Suprapubic skin (tissue), 4 donors: ENCODE results near the gene GNAO1. TPM values are rescaled to one million over a fixed set of nuclear protein-coding genes. Genes with fewer than 3 reads are reported as not detected.

Experiments
- DNase-seq, 2 donors: peaks; one replicate each; pipeline ENCODE4 v3.0.0-alpha.2; 2019; ENCODE audit warnings: low spot score in 2 of 2
- H3K27ac ChIP-seq: fragments of 200-600 bp; sonication (generic); one replicate; pipeline ENCODE4 v1.5.1; 2019
- H3K27me3 ChIP-seq: fragments of 200-600 bp; sonication (generic); one replicate; pipeline ENCODE4 v1.5.1; 2019
- H3K36me3 ChIP-seq: fragments of 200-600 bp; sonication (generic); one replicate; pipeline ENCODE4 v1.5.1; 2019
- H3K4me1 ChIP-seq: fragments of 200-600 bp; sonication (generic); one replicate; pipeline ENCODE4 v1.5.1; 2019
- H3K4me3 ChIP-seq: fragments of 200-600 bp; sonication (generic); one replicate; pipeline ENCODE4 v1.5.1; 2019; ENCODE audit warnings: mild to moderate bottlenecking
- H3K9me3 ChIP-seq: fragments of 200-600 bp; sonication (generic); one replicate; pipeline ENCODE4 v1.5.1; 2019
- EP300 ChIP-seq: sonication (generic); formaldehyde crosslinking; IDR thresholded peaks from one replicate; pipeline ENCODE4 v1.6.1; 2017; ENCODE audit warnings: antibody characterized with exemption
- POLR2A ChIP-seq, 2 donors: fragments of 450-650 bp; IDR thresholded peaks; one replicate each; pipeline ENCODE4 v1.6.1; 2017; ENCODE audit warnings: antibody characterized with exemption in 2 of 2, mild to moderate bottlenecking in 2 of 2, moderate library complexity in 2 of 2
- POLR2AphosphoS5 ChIP-seq, 3 donors: sonication (generic); formaldehyde crosslinking; IDR thresholded peaks; one replicate each; pipeline ENCODE4 v1.6.1; 2017; ENCODE audit warnings: antibody characterized with exemption in 3 of 3
- WGBS: methylation state at CpG from one replicate; pipeline ENCODE4 v1.1.5; 2018; 5-methylcytosine and 5-hydroxymethylcytosine counted together
- total RNA-seq, 4 donors: library from RNA; depleted of rRNA; stranded (reverse); fragments of >200 nt; gene quantifications; one replicate each; pipeline ENCODE4 v1.1.0, GENCODE V29; 2016
- TF ChIP-seq, protein P1 (sequence below), 2 donors: fragments of 200-600 bp in 1 of 2; fragments of 450-650 bp in 1 of 2; sonication (generic) in 1 of 2; IDR thresholded peaks; one replicate each; pipeline ENCODE4 v1.5.1; 2016 to 2019; ENCODE audit warnings: antibody characterized with exemption in 2 of 2, mild to moderate bottlenecking in 1 of 2, moderate library complexity in 1 of 2

Gene GNAO1
- total RNA-seq, 4 donors from 2014 or later = 2.4 to 7.6 (median 5.8) TPM

DNA sequence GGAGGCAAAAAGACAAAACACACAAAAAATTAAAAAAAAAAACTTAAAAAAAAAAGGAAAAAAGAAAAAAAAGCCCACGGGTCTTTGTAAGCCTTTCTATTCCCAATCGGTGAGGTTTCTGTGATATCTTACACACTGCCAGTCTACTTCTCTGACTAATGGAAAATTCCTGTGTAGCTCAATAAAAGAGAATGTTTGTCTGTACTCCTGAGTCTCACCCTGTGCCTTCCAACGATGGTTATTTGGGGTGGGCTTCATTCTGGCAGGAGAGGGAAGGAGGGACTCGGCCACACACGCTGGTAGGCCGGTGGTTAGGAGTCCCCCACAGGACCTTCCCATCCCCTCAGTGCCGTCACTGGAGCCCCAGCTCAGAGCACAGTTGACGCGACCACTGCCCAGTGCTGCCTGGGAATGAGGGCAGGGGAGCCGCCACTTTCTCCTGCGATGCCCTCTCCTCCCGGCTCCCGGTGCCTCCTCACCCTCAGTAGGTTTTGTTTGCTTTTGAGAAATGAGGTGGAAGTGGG is 166.0 kb downstream of the GNAO1 start:
- peaks cover 7% of the 10 kb centered on the region for H3K4me1 ChIP-seq
- no peaks in the 10 kb centered on the region for H3K27me3 ChIP-seq
- no peaks in the 10 kb centered on the region for H3K9me3 ChIP-seq
- no peak for TF ChIP-seq EP300
- TF ChIP-seq POLR2A (IDR thresholded peaks at IDR 0.05) = no peak
- no peak for TF ChIP-seq POLR2AphosphoS5 (IDR thresholded peaks at IDR 0.05)
- TF ChIP-seq, protein P1, sequence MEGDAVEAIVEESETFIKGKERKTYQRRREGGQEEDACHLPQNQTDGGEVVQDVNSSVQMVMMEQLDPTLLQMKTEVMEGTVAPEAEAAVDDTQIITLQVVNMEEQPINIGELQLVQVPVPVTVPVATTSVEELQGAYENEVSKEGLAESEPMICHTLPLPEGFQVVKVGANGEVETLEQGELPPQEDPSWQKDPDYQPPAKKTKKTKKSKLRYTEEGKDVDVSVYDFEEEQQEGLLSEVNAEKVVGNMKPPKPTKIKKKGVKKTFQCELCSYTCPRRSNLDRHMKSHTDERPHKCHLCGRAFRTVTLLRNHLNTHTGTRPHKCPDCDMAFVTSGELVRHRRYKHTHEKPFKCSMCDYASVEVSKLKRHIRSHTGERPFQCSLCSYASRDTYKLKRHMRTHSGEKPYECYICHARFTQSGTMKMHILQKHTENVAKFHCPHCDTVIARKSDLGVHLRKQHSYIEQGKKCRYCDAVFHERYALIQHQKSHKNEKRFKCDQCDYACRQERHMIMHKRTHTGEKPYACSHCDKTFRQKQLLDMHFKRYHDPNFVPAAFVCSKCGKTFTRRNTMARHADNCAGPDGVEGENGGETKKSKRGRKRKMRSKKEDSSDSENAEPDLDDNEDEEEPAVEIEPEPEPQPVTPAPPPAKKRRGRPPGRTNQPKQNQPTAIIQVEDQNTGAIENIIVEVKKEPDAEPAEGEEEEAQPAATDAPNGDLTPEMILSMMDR (IDR thresholded peaks at IDR 0.05) = no peak
- peak; percentile 58 to 77 for DNase-seq
- H3K4me3 ChIP-seq = peak overlapping the region; percentile 39
- 73% methylated on average over 13 of the region's 13 CpGs for WGBS
- peaks cover 11% of the 10 kb centered on the region for H3K36me3 ChIP-seq
- no peak overlapping the region for H3K27ac ChIP-seq

DNA sequence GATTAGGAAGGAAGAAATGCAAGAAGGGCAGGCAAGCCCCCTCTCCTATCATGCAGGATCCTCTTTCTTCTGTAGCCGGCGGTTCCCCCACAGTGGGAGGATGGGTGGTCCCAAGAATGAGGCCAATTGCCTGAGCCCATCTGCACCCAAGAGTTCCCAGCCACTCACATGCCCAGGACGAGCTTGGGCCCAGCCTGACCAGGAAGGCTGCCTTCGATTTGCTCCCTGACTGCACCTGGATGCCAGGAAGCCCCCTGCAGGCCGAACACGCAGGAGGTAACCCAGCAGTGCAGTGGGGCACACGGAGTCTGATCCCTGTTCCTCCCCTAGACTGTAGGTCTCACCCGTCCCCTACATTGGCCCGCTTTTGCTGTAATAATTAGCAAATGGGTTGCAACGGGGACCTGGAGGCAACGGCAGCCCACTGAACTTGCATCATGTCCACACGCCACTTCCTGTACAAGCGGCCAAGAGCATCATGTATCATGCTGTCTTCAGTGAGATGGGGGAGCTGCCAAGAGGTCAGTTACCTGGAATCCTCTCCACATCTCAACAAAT is 166.6 kb downstream of the GNAO1 start:
- TF ChIP-seq, protein P1 (IDR thresholded peaks at IDR 0.05) = no peak
- TF ChIP-seq POLR2AphosphoS5 (IDR thresholded peaks at IDR 0.05) = no peak
- TF ChIP-seq POLR2A (IDR thresholded peaks at IDR 0.05) = no peak
- no peak for TF ChIP-seq EP300
- no peak overlapping the region for H3K4me3 ChIP-seq
- H3K4me1 ChIP-seq = peaks cover 7% of the 10 kb centered on the region
- peaks cover 16% of the 10 kb centered on the region for H3K36me3 ChIP-seq
- 89% methylated on average over 13 of the region's 13 CpGs for WGBS
- H3K9me3 ChIP-seq = no peaks in the 10 kb centered on the region
- peak; percentile 56 to 57 for DNase-seq
- H3K27me3 ChIP-seq = no peaks in the 10 kb centered on the region
- no peak overlapping the region for H3K27ac ChIP-seq

DNA sequence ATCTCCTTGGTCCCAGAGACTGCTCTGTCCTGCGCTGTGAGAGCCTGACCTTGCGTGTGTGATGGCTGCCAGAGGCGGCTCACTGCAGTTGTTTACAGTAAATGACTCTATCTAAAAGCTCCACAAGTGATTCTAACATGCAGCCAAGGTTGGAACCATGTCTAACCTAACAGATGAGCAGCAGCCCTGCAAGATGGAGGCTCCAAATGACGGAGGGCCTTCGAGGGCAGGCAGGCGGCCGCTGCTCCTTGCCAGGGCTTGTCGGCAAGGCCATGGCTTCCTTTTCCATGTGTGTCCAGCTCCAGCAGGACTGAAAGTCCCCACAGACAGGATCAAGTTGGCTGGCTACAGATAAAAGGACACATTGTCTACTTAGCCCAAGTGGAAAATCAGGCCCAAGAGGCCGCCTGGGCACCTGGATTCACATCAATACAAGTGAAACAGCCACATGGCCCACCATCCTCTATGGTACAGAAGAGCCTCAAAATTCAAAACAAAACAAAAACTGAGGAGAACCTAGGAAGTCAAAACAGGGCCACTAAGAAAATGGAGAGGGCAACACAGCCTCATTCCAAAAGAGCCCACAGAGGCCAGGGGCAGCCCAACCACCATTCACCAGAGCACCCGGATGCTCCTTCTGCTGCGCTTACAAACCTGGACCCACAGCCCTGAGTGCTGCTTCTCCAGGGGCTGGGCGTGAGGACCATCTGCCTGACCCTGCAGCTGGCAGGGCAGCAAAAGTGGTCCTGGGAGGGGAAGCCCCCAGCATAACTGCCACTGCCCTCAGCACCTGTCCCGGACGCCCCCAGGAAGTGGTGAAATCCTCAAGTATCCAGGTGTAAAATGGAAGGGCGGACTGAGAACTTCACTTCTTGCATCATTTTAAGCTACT is 169.1 kb downstream of the GNAO1 start:
- no peak overlapping the region for H3K27ac ChIP-seq
- 93% methylated on average over 10 of the region's 15 CpGs for WGBS
- no peak for TF ChIP-seq POLR2AphosphoS5 (IDR thresholded peaks at IDR 0.05)

DNA sequence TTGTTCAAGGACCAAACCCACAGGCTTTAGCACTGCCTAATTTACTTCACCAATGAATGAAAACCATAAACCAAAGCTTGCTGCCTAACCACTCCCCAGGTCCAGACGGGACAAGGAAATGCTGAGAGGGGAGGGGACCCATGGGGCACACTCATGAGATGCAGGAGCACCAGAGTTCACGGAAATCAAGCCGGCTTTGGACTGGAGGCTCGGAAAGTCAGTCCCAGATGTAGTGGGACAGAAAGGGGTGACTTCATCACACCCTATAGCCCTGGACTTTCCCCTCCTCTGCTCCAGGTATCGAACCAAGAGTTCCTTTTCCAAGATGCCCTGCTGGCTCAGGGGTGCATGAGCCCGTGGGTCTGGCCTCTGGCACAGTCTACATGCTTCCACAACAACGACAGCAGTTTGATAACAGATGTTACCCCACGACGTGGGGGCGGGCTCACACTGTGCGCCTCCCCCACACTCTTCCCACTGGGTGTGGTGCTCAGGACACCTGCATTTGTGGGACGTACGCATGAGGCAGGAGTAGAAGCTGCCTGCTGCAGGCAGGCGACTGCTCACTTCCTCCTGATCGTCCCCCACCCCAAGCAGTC is 170.9 kb downstream of the GNAO1 start:
- Histone ChIP-seq H3K4me1 (no peaks in the 10 kb centered on the region), H3K4me3 (no peak overlapping the region), H3K27ac (no peak overlapping the region), H3K36me3 (peaks cover 50% of the 10 kb centered on the region), H3K27me3 (no peaks in the 10 kb centered on the region), H3K9me3 (no peaks in the 10 kb centered on the region)
- DNase-seq = no peak
- WGBS = 77% methylated on average over 15 of the region's 15 CpGs
- TF ChIP-seq POLR2A (IDR thresholded peaks at IDR 0.05) (no peak), POLR2AphosphoS5 (IDR thresholded peaks at IDR 0.05) (no peak), EP300 (no peak)
- TF ChIP-seq, protein P1 (IDR thresholded peaks at IDR 0.05) = no peak

More for the DNA sequence above, 169.1 kb downstream of the GNAO1 start:
- Histone ChIP-seq H3K4me3 (no peak overlapping the region), H3K36me3 (peaks cover 41% of the 10 kb centered on the region), H3K9me3 (no peaks in the 10 kb centered on the region), H3K27me3 (no peaks in the 10 kb centered on the region), H3K4me1 (peaks cover 7% of the 10 kb centered on the region)
- peak in 1 of 2 donors; percentile 71 for DNase-seq

DNA sequence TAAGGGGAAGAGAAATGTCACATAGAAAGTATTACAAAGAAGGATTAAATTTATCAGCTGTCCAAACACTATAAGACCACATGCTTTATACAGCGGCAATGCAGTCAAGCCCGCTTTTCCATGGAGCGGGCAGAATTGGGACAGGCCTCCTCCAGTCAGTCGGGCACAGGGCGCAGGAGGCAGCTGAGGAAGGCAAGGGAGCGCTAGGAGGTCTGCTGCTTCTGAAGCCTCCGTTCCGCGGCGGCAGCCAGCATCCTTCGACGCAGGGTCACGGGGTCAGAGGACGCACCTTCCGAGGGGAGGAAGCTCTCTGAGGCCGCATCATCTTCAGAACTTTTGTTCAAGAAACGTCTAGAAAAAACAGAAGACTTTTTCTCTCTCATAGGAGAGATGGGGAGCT is 171.4 kb downstream of the GNAO1 start:
- Histone ChIP-seq H3K9me3 (no peaks in the 10 kb centered on the region), H3K27ac (no peak overlapping the region), H3K27me3 (no peaks in the 10 kb centered on the region), H3K4me3 (no peak overlapping the region), H3K4me1 (no peaks in the 10 kb centered on the region), H3K36me3 (peaks cover 55% of the 10 kb centered on the region)
- TF ChIP-seq POLR2AphosphoS5 (IDR thresholded peaks at IDR 0.05) (no peak), POLR2A (IDR thresholded peaks at IDR 0.05) (no peak), EP300 (no peak)
- TF ChIP-seq, protein P1 (IDR thresholded peaks at IDR 0.05) = no peak
- 94% methylated on average over 17 of the region's 17 CpGs for WGBS
- DNase-seq = no peak
